MG63 (cell line): ENCODE data around the gene NDST3. TPM values are rescaled to one million over a fixed set of nuclear protein-coding genes. Genes with fewer than 3 reads are reported as not detected.
A peak's percentile ranks its signal among the peaks of the same experiment; 100 is the strongest.

Experiments used
- DNase-seq: peaks from one replicate; pipeline ENCODE4 v3.0.0-alpha.2; 2020
- H3K27me3 ChIP-seq: fragments of 250-450 bp; sonication (Bioruptor Pico); 2 replicates; pipeline ENCODE4 v1.5.1; 2020; ENCODE audit warnings: mild to moderate bottlenecking, moderate library complexity
- H3K36me3 ChIP-seq: fragments of 250-450 bp; sonication (Bioruptor Pico); 2 replicates; pipeline ENCODE4 v1.5.1; 2020; ENCODE audit warnings: mild to moderate bottlenecking, moderate library complexity
- H3K4me3 ChIP-seq: fragments of 250-450 bp; sonication (Bioruptor Pico); 2 replicates; pipeline ENCODE4 v1.5.1; 2020; ENCODE audit warnings: mild to moderate bottlenecking, moderate library complexity
- H3K9me3 ChIP-seq: fragments of 250-450 bp; sonication (Bioruptor Pico); 2 replicates; pipeline ENCODE4 v1.5.1; 2020; ENCODE audit warnings: mild to moderate bottlenecking, moderate library complexity
- total RNA-seq: library from RNA; depleted of rRNA; stranded (reverse); fragments of >200 nt; shearing (Covaris generic); gene quantifications from 2 replicates; pipeline ENCODE4 v1.2.3, GENCODE V29; 2014; ENCODE audit warnings: low replicate concordance

Gene NDST3
- total RNA-seq, 1 experiment from 2014 or later: not detected

GRCh38 chr4:118047043-118047442, 12.8 kb downstream of the NDST3 start:
- no peaks in the 10 kb centered on the region for H3K9me3 ChIP-seq
- H3K36me3 ChIP-seq: no peaks in the 10 kb centered on the region
- DNase-seq: no peak
- no peaks in the 10 kb centered on the region for H3K27me3 ChIP-seq
- no peak overlapping the region for H3K4me3 ChIP-seq

GRCh38 chr4:118058955-118059354, 24.7 kb downstream of the NDST3 start:
- no peak overlapping the region for H3K4me3 ChIP-seq
- no peak for DNase-seq
- no peaks in the 10 kb centered on the region for H3K9me3 ChIP-seq
- no peaks in the 10 kb centered on the region for H3K36me3 ChIP-seq
- no peaks in the 10 kb centered on the region for H3K27me3 ChIP-seq

GRCh38 chr4:118059397-118059796, 25.1 kb downstream of the NDST3 start:
- DNase-seq: no peak
- Histone ChIP-seq H3K36me3 (no peaks in the 10 kb centered on the region), H3K9me3 (no peaks in the 10 kb centered on the region), H3K27me3 (no peaks in the 10 kb centered on the region), H3K4me3 (no peak overlapping the region)

- H3K4me3 ChIP-seq: no peak overlapping the region
- DNase-seq: no peak
- H3K27me3 ChIP-seq: no peaks in the 10 kb centered on the region
- H3K9me3 ChIP-seq: no peaks in the 10 kb centered on the region
- H3K36me3 ChIP-seq: no peaks in the 10 kb centered on the region
These were observed 42.9 kb downstream of the NDST3 start for GRCh38 chr4:118076958-118077766.

- no peak overlapping the region for H3K4me3 ChIP-seq
- H3K9me3 ChIP-seq: no peaks in the 10 kb centered on the region
- H3K36me3 ChIP-seq: no peaks in the 10 kb centered on the region
- H3K27me3 ChIP-seq: no peaks in the 10 kb centered on the region
- DNase-seq: no peak
These were observed 43.5 kb downstream of the NDST3 start for GRCh38 chr4:118077767-118078105.

- Histone ChIP-seq H3K4me3 (no peak overlapping the region), H3K36me3 (no peaks in the 10 kb centered on the region), H3K27me3 (no peaks in the 10 kb centered on the region), H3K9me3 (no peaks in the 10 kb centered on the region)
- no peak for DNase-seq
These were observed 47.1 kb downstream of the NDST3 start for GRCh38 chr4:118081434-118081833.

- no peak for DNase-seq
- Histone ChIP-seq H3K4me3 (no peak overlapping the region), H3K36me3 (no peaks in the 10 kb centered on the region), H3K27me3 (no peaks in the 10 kb centered on the region), H3K9me3 (no peaks in the 10 kb centered on the region)
These were observed 47.9 kb downstream of the NDST3 start for GRCh38 chr4:118082182-118082581.

GRCh38 chr4:118085700-118086099, 51.4 kb downstream of the NDST3 start:
- no peak overlapping the region for H3K4me3 ChIP-seq
- H3K27me3 ChIP-seq: no peaks in the 10 kb centered on the region
- H3K36me3 ChIP-seq: no peaks in the 10 kb centered on the region
- no peaks in the 10 kb centered on the region for H3K9me3 ChIP-seq
- DNase-seq: no peak

GRCh38 chr4:118086344-118086743, 52.1 kb downstream of the NDST3 start:
- Histone ChIP-seq H3K9me3 (no peaks in the 10 kb centered on the region), H3K4me3 (no peak overlapping the region), H3K27me3 (no peaks in the 10 kb centered on the region), H3K36me3 (no peaks in the 10 kb centered on the region)
- peak; percentile 67 for DNase-seq

GRCh38 chr4:118087366-118087765, 53.1 kb downstream of the NDST3 start:
- no peak for DNase-seq
- Histone ChIP-seq H3K27me3 (no peaks in the 10 kb centered on the region), H3K4me3 (no peak overlapping the region), H3K9me3 (no peaks in the 10 kb centered on the region), H3K36me3 (no peaks in the 10 kb centered on the region)

GRCh38 chr4:118099106-118099505, 64.8 kb downstream of the NDST3 start:
- Histone ChIP-seq H3K9me3 (no peaks in the 10 kb centered on the region), H3K27me3 (no peaks in the 10 kb centered on the region), H3K36me3 (no peaks in the 10 kb centered on the region), H3K4me3 (no peak overlapping the region)
- no peak for DNase-seq

GRCh38 chr4:118102195-118102594, 67.9 kb downstream of the NDST3 start:
- Histone ChIP-seq H3K27me3 (no peaks in the 10 kb centered on the region), H3K9me3 (no peaks in the 10 kb centered on the region), H3K4me3 (no peak overlapping the region), H3K36me3 (no peaks in the 10 kb centered on the region)
- no peak for DNase-seq

GRCh38 chr4:118112117-118113046, 78.1 kb downstream of the NDST3 start:
- H3K27me3 ChIP-seq: no peaks in the 10 kb centered on the region
- H3K9me3 ChIP-seq: no peaks in the 10 kb centered on the region
- H3K4me3 ChIP-seq: no peak overlapping the region
- no peak for DNase-seq
- no peaks in the 10 kb centered on the region for H3K36me3 ChIP-seq

- no peak for DNase-seq
- no peaks in the 10 kb centered on the region for H3K36me3 ChIP-seq
- no peaks in the 10 kb centered on the region for H3K27me3 ChIP-seq
- H3K4me3 ChIP-seq: no peak overlapping the region
- no peaks in the 10 kb centered on the region for H3K9me3 ChIP-seq
These were observed 78.9 kb downstream of the NDST3 start for GRCh38 chr4:118113220-118113619.

- H3K36me3 ChIP-seq: no peaks in the 10 kb centered on the region
- H3K4me3 ChIP-seq: no peak overlapping the region
- no peak for DNase-seq
- no peaks in the 10 kb centered on the region for H3K9me3 ChIP-seq
- no peaks in the 10 kb centered on the region for H3K27me3 ChIP-seq
These were observed 80.4 kb downstream of the NDST3 start for GRCh38 chr4:118114720-118115119.

- Histone ChIP-seq H3K4me3 (no peak overlapping the region), H3K9me3 (no peaks in the 10 kb centered on the region), H3K27me3 (no peaks in the 10 kb centered on the region), H3K36me3 (no peaks in the 10 kb centered on the region)
- DNase-seq: no peak
These were observed 86.0 kb downstream of the NDST3 start for GRCh38 chr4:118120120-118120760.

- no peak overlapping the region for H3K4me3 ChIP-seq
- no peaks in the 10 kb centered on the region for H3K27me3 ChIP-seq
- DNase-seq: no peak
- H3K36me3 ChIP-seq: no peaks in the 10 kb centered on the region
- H3K9me3 ChIP-seq: 0 out of 2 replicates have a peak, but pooled peaks cover 2% of the 10 kb centered on the region
These were observed 90.7 kb downstream of the NDST3 start for GRCh38 chr4:118124997-118125396.
